ENCODE results near the gene ASAP2. TPM values are rescaled to one million over a fixed set of nuclear protein-coding genes. Genes with fewer than 3 reads are reported as not detected.

The ASAP2 gene
- total and polyA plus RNA-seq, 9 of the 15 experiments (the other 6 are each of a cell fraction or from before 2014, with no cell fraction given), result 0.06 to 4.3 (median 3.1) TPM

DNA sequence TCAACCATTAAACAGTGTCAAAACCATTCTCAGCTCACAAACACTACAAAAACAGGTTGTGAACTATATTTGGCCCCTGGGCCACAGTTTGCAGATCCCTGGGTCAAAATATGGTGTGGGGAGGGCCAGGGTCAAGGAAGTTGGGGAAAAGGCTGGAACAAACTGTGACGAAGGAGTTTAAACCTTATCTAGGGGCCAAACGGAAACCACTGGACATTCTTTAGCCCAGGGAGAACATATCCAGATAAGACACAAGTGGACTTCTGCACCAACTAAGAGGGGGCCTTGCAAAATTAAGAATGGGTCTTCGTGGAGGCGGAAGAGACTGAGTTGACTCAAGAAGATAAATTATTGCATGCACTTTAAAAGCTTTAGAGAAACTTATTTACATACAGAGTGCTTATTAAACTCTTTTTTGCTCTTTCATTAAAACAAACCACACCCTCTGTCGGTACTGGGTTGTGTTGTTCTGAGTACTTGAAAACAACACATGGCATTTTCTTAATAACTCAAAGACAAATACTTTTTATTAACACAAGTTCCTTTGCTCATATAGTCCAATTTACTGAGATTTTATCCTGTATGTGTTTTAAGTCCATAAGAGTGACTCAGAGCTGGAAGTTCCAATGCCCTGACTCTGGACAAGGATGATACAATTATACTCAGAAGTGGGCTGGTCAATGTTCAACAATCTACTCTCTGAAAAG, 5.3 kb upstream of the ASAP2 start (continued):
- TF ChIP-seq EWSR1 (IDR thresholded peaks at IDR 0.05; ENCODE audit: borderline replicate concordance, low read depth, partially characterized antibody) (no peak), TGIF2 (CRISPR knock-in tag; IDR thresholded peaks at IDR 0.05) (no peak), SIX5 (IDR thresholded peaks at IDR 0.05; ENCODE audit: borderline replicate concordance in 1 of 2, insufficient read depth in 1 of 2, low read depth in 1 of 2, low read length in 2 of 2) (no peak), SREBF1 (IDR thresholded peaks at IDR 0.05; ENCODE audit: borderline replicate concordance, low read depth, low read length) (no peak), SMAD1 (IDR thresholded peaks at IDR 0.05; ENCODE audit: low read depth, low read length, partially characterized antibody) (no peak), RBM14 (IDR thresholded peaks at IDR 0.05; ENCODE audit: borderline replicate concordance, insufficient read depth, low read depth, low read length) (no peak), NEUROD1 (IDR thresholded peaks at IDR 0.05; ENCODE audit: borderline replicate concordance, low read depth, low read length, partially characterized antibody) (peak; percentile 30), NFYB (IDR thresholded peaks at IDR 0.05; ENCODE audit: extremely low read depth, insufficient read length) (no peak), ZNF263 (CRISPR knock-in tag; IDR thresholded peaks at IDR 0.05; ENCODE audit: borderline replicate concordance) (no peak), NFE2L1 (tag; IDR thresholded peaks at IDR 0.05; ENCODE audit: borderline replicate concordance, low read depth) (no peak), TCF7 (IDR thresholded peaks at IDR 0.05; ENCODE audit: borderline replicate concordance) (no peak), CREBBP (IDR thresholded peaks at IDR 0.05; ENCODE audit: low read depth, low read length) (no peak), TSHZ1 (CRISPR knock-in tag; IDR thresholded peaks at IDR 0.05) (no peak), TOE1 (IDR thresholded peaks at IDR 0.05; ENCODE audit: borderline replicate concordance) (no peak), TOE1 (CRISPR knock-in tag; IDR thresholded peaks at IDR 0.05; ENCODE audit: borderline replicate concordance, low read depth) (no peak), HDAC6 (IDR thresholded peaks at IDR 0.05; ENCODE audit: low read depth, low read length) (no peak)
- TF ChIP-seq, protein P1, sequence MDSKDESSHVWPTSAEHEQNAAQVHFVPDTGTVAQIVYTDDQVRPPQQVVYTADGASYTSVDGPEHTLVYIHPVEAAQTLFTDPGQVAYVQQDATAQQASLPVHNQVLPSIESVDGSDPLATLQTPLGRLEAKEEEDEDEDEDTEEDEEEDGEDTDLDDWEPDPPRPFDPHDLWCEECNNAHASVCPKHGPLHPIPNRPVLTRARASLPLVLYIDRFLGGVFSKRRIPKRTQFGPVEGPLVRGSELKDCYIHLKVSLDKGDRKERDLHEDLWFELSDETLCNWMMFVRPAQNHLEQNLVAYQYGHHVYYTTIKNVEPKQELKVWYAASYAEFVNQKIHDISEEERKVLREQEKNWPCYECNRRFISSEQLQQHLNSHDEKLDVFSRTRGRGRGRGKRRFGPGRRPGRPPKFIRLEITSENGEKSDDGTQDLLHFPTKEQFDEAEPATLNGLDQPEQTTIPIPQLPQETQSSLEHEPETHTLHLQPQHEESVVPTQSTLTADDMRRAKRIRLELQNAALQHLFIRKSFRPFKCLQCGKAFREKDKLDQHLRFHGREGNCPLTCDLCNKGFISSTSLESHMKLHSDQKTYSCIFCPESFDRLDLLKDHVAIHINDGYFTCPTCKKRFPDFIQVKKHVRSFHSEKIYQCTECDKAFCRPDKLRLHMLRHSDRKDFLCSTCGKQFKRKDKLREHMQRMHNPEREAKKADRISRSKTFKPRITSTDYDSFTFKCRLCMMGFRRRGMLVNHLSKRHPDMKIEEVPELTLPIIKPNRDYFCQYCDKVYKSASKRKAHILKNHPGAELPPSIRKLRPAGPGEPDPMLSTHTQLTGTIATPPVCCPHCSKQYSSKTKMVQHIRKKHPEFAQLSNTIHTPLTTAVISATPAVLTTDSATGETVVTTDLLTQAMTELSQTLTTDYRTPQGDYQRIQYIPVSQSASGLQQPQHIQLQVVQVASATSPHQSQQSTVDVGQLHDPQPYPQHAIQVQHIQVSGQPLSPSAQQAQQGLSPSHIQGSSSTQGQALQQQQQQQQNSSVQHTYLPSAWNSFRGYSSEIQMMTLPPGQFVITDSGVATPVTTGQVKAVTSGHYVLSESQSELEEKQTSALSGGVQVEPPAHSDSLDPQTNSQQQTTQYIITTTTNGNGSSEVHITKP (IDR thresholded peaks at IDR 0.05; ENCODE audit: partially characterized antibody), result peak; percentile 95
- TF ChIP-seq, protein P2, sequence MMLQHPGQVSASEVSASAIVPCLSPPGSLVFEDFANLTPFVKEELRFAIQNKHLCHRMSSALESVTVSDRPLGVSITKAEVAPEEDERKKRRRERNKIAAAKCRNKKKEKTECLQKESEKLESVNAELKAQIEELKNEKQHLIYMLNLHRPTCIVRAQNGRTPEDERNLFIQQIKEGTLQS (IDR thresholded peaks at IDR 0.05), result 0 out of 2 replicates have a peak, but pooled peaks have one; percentile 34
- TF ChIP-seq, protein P2 (CRISPR knock-in tag; conservative IDR thresholded peaks at IDR 0.05), result no peak
